Keratinocyte (primary cell): Measurements from ENCODE around the gene PSMD7. TPM values are rescaled to one million over a fixed set of nuclear protein-coding genes. Genes with fewer than 3 reads are reported as not detected.

Experiments used
- DNase-seq: peaks from one replicate; pipeline ENCODE4 v3.0.0-alpha.2; 2011; ENCODE audit warnings: low read depth, missing footprints, low spot score
- FAIRE-seq: peaks from 2 replicates; lab custom pipeline; 2011; peaks lifted over from hg19 to GRCh38; lab: Jason Lieb, UNC
- H2AFZ ChIP-seq: 2 replicates; pipeline ENCODE4 v1.6.0; 2012; ENCODE audit warnings: low read length, control low read depth, inconsistent platforms; ENCODE audit not compliant: control insufficient read depth
- H3K27ac ChIP-seq: 2 replicates; pipeline ENCODE4 v1.5.1; 2011; ENCODE audit warnings: low read length; ENCODE audit not compliant: control insufficient read depth, insufficient read depth
- H3K27me3 ChIP-seq: 3 replicates; pipeline ENCODE4 v1.6.0; 2011; ENCODE audit warnings: low read length; ENCODE audit not compliant: control insufficient read depth, insufficient read depth; ENCODE audit errors: extremely low read depth
- H3K36me3 ChIP-seq, 2 experiments: 2 replicates in 1 of 2; 3 replicates in 1 of 2; pipeline ENCODE4 v1.5.1; 2011; ENCODE audit warnings: low read length in 2 of 2, mild to moderate bottlenecking in 1 of 2; ENCODE audit not compliant: control insufficient read depth in 2 of 2, insufficient read depth in 2 of 2; ENCODE audit errors: extremely low read depth in 1 of 2
- H3K4me1 ChIP-seq: 3 replicates; pipeline ENCODE4 v1.5.1; 2011; ENCODE audit warnings: low read length; ENCODE audit not compliant: control insufficient read depth, insufficient read depth; ENCODE audit errors: extremely low read depth
- H3K4me2 ChIP-seq: 3 replicates; pipeline ENCODE4 v1.6.0; 2011; ENCODE audit warnings: low read depth, low read length; ENCODE audit not compliant: control insufficient read depth, insufficient read depth; ENCODE audit errors: extremely low read depth
- H3K4me3 ChIP-seq, 3 experiments: fragments of 200-600 bp in 1 of 3; sonication (generic) in 1 of 3; 2 replicates in 2 of 3; 3 replicates in 1 of 3; pipeline ENCODE4 v1.5.1; 2011 to 2016; ENCODE audit warnings: low read length in 3 of 3, mild to moderate bottlenecking in 3 of 3, control low read depth in 2 of 3, inconsistent platforms in 1 of 3, low read depth in 1 of 3, mixed read lengths in 1 of 3, mixed run types in 1 of 3, moderate library complexity in 1 of 3; ENCODE audit not compliant: control insufficient read depth in 2 of 3, insufficient read depth in 2 of 3; ENCODE audit errors: extremely low read depth in 1 of 3
- H3K79me2 ChIP-seq: 2 replicates; pipeline ENCODE4 v1.6.0; 2012; ENCODE audit warnings: low read length; ENCODE audit not compliant: control insufficient read depth, insufficient read depth
- H3K9ac ChIP-seq: 3 replicates; pipeline ENCODE4 v1.6.0; 2011; ENCODE audit warnings: low read length; ENCODE audit not compliant: control insufficient read depth, insufficient read depth; ENCODE audit errors: extremely low read depth
- H3K9me1 ChIP-seq: 3 replicates; pipeline ENCODE4 v1.6.0; 2011; ENCODE audit warnings: low read length; ENCODE audit not compliant: control insufficient read depth, insufficient read depth; ENCODE audit errors: extremely low read depth
- H3K9me3 ChIP-seq: 2 replicates; pipeline ENCODE4 v1.5.1; 2012; ENCODE audit warnings: low read depth, low read length; ENCODE audit not compliant: control insufficient read depth
- H4K20me1 ChIP-seq: 3 replicates; pipeline ENCODE4 v1.6.0; 2011; ENCODE audit warnings: low read length; ENCODE audit not compliant: control insufficient read depth, insufficient read depth; ENCODE audit errors: extremely low read depth
- CTCF ChIP-seq, 3 experiments: IDR thresholded peaks in 1 of 3; conservative IDR thresholded peaks in 1 of 3; optimal IDR thresholded peaks in 1 of 3; 2 replicates in 2 of 3; 3 replicates in 1 of 3; pipeline versions ENCODE3 to v1.5.1; 2011; ENCODE audit warnings: low read length in 3 of 3, mild to moderate bottlenecking in 3 of 3, moderate library complexity in 2 of 3, control low read depth in 1 of 3, inconsistent platforms in 1 of 3; ENCODE audit not compliant: insufficient read depth in 2 of 3; ENCODE audit errors: extremely low read depth in 1 of 3
- EZH2 ChIP-seq: IDR thresholded peaks from one replicate; pipeline ENCODE4 v1.6.1; 2012; ENCODE audit warnings: inconsistent platforms, mild to moderate bottlenecking, low read length, moderate library complexity
- dilution Hi-C: fragments of 300-500 bp; cut with MboI; formaldehyde crosslinking; loops from one replicate; pipeline ENCODE4 v1.7.0; 2020; ENCODE audit warnings: low sequenced_read_pairs; ENCODE audit not compliant: extremely low pct_ligation_motif_present
- polyA plus RNA-seq, 5 experiments: library from polyadenylated mRNA; depleted of rRNA in 3 of 5; stranded (reverse) in 3 of 5; stranded (forward) in 1 of 5; unstranded in 1 of 5; fragments of >200 nt; gene quantifications; 1 replicate in 1 of 5; 2 replicates in 3 of 5; 3 replicates in 1 of 5; pipeline versions ENCODE4 v1.2.1 to v1.2.3, GENCODE V29; 2011 to 2012; ENCODE audit warnings: missing spikeins in 2 of 5, low read depth in 1 of 5, low replicate concordance in 1 of 5

PSMD7 gene
- polyA plus RNA-seq, 1 donor (not counting 4 experiments of a cell fraction or from before 2014, with no cell fraction given): 130 TPM

GRCh38 chr16:74253161-74253938, 43.3 kb upstream of the PSMD7 start:
- Histone ChIP-seq H3K9ac (no peak overlapping the region), H3K4me2 (no peak overlapping the region), H3K79me2 (no peaks in the 10 kb centered on the region), H3K9me3 (no peaks in the 10 kb centered on the region), H3K36me3 (no peaks in the 10 kb centered on the region), H3K4me3 (no peak overlapping the region), H3K27ac (no peak overlapping the region), H3K9me1 (no peaks in the 10 kb centered on the region), H2AFZ (no peak overlapping the region), H3K27me3 (no peaks in the 10 kb centered on the region), H3K4me1 (no peaks in the 10 kb centered on the region), H4K20me1 (no peaks in the 10 kb centered on the region)
- FAIRE-seq (no peak), DNase-seq (no peak)
- TF ChIP-seq CTCF (optimal IDR thresholded peaks at IDR 0.05 in 1 of 3, IDR thresholded peaks at IDR 0.05 in 1 of 3, conservative IDR thresholded peaks at IDR 0.05 in 1 of 3; ENCODE audit: extremely low read depth in 1 of 3, insufficient read depth in 2 of 3, low read length in 3 of 3) (no peak), EZH2 (no peak)
- dilution Hi-C loops: no loop called here

GRCh38 chr16:74257061-74257460, 39.6 kb upstream of the PSMD7 start:
- no peaks in the 10 kb centered on the region for H3K79me2 ChIP-seq
- no peaks in the 10 kb centered on the region for H4K20me1 ChIP-seq
- no peak for DNase-seq

More at GRCh38 chr16:74257061-74257460, 39.6 kb upstream of the PSMD7 start:
- Histone ChIP-seq H3K9me3 (no peaks in the 10 kb centered on the region), H3K9me1 (no peaks in the 10 kb centered on the region), H3K36me3 (no peaks in the 10 kb centered on the region), H2AFZ (no peak overlapping the region), H3K4me3 (no peak overlapping the region), H3K4me1 (no peaks in the 10 kb centered on the region), H3K9ac (no peak overlapping the region), H3K27me3 (no peaks in the 10 kb centered on the region), H3K4me2 (no peak overlapping the region), H3K27ac (no peak overlapping the region)
- dilution Hi-C loops: no loop called here
- no peak for FAIRE-seq
- no peak for TF ChIP-seq EZH2
- TF ChIP-seq CTCF (optimal IDR thresholded peaks at IDR 0.05 in 1 of 3, IDR thresholded peaks at IDR 0.05 in 1 of 3, conservative IDR thresholded peaks at IDR 0.05 in 1 of 3; ENCODE audit: extremely low read depth in 1 of 3, insufficient read depth in 2 of 3, low read length in 3 of 3): no peak
